Stimulated activated CD4-positive, alpha-beta T cell treated with anti-CD3 and anti-CD28 coated beads, Interleukin-12 subunit alpha, Interleukin-12 subunit beta, amount 100 ng/mL, for 24 hours (primary cell): Measurements from ENCODE around the gene C1orf53.

Experiments
- DNase-seq, 2 experiments: peaks; one replicate each; pipeline ENCODE4 v3.0.0-alpha.2; 2020; ENCODE audit warnings: low read depth in 2 of 2

C1orf53 gene

GRCh38 chr1:197955486-197956394 lies 53.3 kb downstream of the C1orf53 start:
- DNase-seq: no peak
